ENCODE results near the gene CAB39L.

The CAB39L gene

GRCh38 chr13:49353908-49354307 is 90.0 kb downstream of the CAB39L start:
- H3K4me3 ChIP-seq (ENCODE audit: low read depth, low read length): no peak overlapping the region
- TF ChIP-seq, protein P1, sequence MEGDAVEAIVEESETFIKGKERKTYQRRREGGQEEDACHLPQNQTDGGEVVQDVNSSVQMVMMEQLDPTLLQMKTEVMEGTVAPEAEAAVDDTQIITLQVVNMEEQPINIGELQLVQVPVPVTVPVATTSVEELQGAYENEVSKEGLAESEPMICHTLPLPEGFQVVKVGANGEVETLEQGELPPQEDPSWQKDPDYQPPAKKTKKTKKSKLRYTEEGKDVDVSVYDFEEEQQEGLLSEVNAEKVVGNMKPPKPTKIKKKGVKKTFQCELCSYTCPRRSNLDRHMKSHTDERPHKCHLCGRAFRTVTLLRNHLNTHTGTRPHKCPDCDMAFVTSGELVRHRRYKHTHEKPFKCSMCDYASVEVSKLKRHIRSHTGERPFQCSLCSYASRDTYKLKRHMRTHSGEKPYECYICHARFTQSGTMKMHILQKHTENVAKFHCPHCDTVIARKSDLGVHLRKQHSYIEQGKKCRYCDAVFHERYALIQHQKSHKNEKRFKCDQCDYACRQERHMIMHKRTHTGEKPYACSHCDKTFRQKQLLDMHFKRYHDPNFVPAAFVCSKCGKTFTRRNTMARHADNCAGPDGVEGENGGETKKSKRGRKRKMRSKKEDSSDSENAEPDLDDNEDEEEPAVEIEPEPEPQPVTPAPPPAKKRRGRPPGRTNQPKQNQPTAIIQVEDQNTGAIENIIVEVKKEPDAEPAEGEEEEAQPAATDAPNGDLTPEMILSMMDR (IDR thresholded peaks at IDR 0.05; ENCODE audit: low read depth, low read length): no peak

GRCh38 chr13:49351871-49352270 is 92.0 kb downstream of the CAB39L start:
- H3K4me3 ChIP-seq (ENCODE audit: low read depth, low read length): no peak overlapping the region
- TF ChIP-seq, protein P1 (IDR thresholded peaks at IDR 0.05; ENCODE audit: low read depth, low read length): no peak

- TF ChIP-seq, protein P1 (IDR thresholded peaks at IDR 0.05; ENCODE audit: low read depth, low read length): no peak
Measured at GRCh38 chr13:49348751-49349150, 95.1 kb downstream of the CAB39L start.

DNA sequence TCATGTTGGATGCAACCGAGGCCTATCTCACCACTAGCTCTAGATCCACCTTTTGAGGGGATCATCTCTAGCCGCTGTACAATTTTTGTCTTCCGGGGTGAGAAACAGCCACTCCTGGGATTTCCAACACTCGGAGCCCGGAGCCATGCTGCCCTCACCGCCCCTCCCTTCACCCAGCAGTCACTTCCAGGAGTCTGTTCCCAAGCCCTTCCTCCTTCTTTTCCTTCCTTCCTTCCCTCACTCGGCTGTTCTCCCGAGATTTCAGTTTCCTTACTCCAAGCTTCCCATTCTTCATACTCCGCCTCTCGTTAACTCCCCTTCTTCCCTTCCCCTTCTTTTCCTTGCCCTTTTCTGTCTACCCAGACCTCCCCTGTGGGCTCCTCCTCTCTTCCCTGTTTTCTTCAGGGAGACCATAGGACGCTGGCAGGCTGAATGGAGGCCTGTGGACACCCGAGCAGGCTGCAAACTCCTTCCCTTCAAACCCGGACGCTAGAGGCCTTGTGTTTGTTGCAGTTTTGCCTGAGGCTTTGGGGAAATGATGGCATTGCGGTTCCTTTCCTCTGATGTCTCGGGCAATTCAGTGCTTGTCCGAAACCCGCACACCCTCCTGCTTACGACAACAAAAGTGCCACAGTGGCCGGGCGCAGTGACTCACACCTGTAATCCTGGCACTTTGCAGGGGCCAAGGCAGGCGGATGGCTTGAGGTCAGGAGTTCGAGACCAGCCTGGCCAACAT is 96.0 kb downstream of the CAB39L start:
- no peak overlapping the region for H3K4me3 ChIP-seq (ENCODE audit: low read depth, low read length)
- TF ChIP-seq, protein P1 (IDR thresholded peaks at IDR 0.05; ENCODE audit: low read depth, low read length): no peak

More at GRCh38 chr13:49348751-49349150, 95.1 kb downstream of the CAB39L start:
- H3K4me3 ChIP-seq (ENCODE audit: low read depth, low read length): no peak overlapping the region

DNA sequence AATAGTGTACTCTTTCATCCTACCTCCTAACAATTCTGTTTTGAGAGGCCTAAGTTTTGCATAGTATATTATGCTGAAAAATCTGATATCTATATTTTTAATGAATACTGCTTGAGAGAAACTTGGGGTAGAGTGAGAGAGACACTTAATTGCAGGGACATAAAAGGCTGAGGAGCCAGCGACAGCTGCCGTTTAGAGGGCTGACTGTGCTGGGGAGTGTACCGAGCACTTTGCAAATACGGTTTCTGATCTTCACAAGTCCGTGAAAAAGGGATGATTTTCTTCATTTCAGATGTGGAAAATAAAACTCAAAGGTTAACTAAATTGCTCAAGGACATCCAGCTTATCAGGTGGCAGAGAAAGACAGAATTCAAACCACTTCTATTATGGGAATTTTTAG is 97.4 kb downstream of the CAB39L start:
- TF ChIP-seq, protein P1 (IDR thresholded peaks at IDR 0.05; ENCODE audit: low read depth, low read length): no peak
- H3K4me3 ChIP-seq (ENCODE audit: low read depth, low read length): no peak overlapping the region

DNA sequence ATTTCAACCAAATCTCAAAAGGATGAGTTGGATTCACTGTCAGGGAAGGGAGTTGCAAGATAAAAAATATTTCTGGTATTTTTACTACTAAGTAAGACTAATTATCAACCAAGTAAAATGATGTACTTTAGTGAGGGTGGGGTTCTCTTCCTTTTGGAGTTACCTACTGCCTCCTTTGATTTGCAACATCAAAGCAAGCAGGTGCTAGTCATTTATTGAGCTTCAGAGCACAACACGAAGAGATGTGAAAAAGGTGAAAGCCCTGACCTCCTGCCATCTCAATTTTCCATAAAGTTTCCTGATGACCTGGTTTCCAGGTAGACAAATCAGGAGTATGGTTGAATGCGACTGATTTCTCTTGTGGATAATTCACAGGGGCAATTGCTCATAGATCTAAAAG is 100.1 kb downstream of the CAB39L start:
- TF ChIP-seq, protein P1 (IDR thresholded peaks at IDR 0.05; ENCODE audit: low read depth, low read length): no peak
- no peak overlapping the region for H3K4me3 ChIP-seq (ENCODE audit: low read depth, low read length)

DNA sequence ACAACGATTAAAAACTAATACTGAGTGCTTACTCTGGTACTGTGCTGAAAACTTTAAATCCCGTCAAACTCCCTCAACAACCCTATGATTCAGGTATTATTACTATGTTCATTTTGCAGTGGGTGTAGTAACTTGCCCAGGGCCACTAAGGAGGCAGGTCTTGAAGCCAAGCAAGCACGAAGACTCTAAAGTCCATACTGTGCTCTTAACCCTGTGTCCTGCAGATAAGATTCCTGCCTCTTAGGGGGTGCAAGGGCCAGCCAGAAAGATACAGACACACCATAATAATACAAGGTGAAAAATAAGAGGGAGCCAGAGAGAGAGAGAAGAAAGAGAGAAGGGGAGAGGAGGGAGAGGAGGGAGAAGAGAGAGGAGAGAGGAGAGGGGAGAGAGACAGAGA is 100.6 kb downstream of the CAB39L start:
- TF ChIP-seq, protein P1 (IDR thresholded peaks at IDR 0.05; ENCODE audit: low read depth, low read length): no peak
- H3K4me3 ChIP-seq (ENCODE audit: low read depth, low read length): no peak overlapping the region

Measured in WI38 (cell line).